ENCODE data around the gene RPL36.

DNA sequence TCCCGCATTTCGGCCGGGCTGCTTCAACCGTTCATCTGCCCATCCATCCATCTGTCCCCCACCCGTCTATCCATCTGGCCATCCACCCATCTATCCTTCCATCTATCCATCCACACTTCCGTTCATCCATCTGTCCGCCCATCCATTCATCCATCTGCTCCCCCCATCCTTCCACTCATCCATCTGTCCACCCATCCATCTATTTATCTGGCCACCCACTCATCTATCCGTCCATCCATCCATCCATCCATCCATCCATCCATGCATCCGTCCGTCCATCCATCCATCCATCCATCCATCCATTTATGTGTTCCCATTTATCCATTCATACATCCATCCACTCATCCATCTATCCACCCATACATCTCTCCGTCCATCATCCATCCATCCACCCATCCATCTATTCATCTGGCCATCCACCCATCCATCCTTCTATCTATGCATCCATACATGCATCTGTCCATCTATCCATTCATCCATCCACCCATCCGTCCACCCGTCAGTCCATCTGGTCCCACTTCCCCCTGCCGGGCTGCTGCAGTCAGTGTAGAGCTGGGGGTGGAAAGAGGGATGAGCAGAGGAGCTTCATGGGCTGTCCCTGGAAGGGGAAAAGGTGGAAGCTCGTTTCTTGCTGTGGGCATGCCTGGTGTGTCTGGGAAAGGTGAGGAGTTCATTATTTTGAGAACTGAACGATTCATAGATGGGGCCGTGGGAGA is 8.5 kb upstream of the RPL36 start:
- no peak for TF ChIP-seq CTCF (IDR thresholded peaks at IDR 0.05; ENCODE audit: control extremely low read depth in 1 of 3, insufficient read depth in 1 of 3, low read depth in 1 of 3, low read length in 3 of 3)
- no peak for TF ChIP-seq YY1 (IDR thresholded peaks at IDR 0.05; ENCODE audit: low read depth, low read length)
- no peak for TF ChIP-seq POLR2A (IDR thresholded peaks at IDR 0.05; ENCODE audit: control extremely low read depth in 1 of 2, low read depth in 2 of 2, low read length in 2 of 2)
- TF ChIP-seq EZH2 (IDR thresholded peaks at IDR 0.05; ENCODE audit: low read depth, low read length, severe bottlenecking), result no peak
- TF ChIP-seq GABPA (IDR thresholded peaks at IDR 0.05; ENCODE audit: borderline replicate concordance, insufficient read depth, low read length), result no peak
- TF ChIP-seq ATF2 (IDR thresholded peaks at IDR 0.05; ENCODE audit: low read length), result no peak
